H1 (cell line): Measurements from ENCODE around the gene FAM174A. TPM values are rescaled to one million over a fixed set of nuclear protein-coding genes. Genes with fewer than 3 reads are reported as not detected.

Source experiments
- CTCF ChIA-PET: fragments of 300-600 bp; sonication (Branson Sonifier 250); formaldehyde crosslinking; loops from one replicate; lab custom pipeline; 2021; ENCODE audit not compliant: partially characterized antibody; lab: Charles Lee
- POLR2A ChIA-PET: fragments of 300-600 bp; sonication (Branson Sonifier 250); formaldehyde crosslinking; loops from one replicate; lab custom pipeline; 2021; ENCODE audit warnings: inconsistent platforms; ENCODE audit not compliant: partially characterized antibody; lab: Charles Lee
- DNase-seq, 2 experiments: peaks; one replicate each; pipeline versions ENCODE4 v3.0.0 to v3.0.0-alpha.2; 2010 to 2022; ENCODE audit warnings: low spot score in 2 of 2, low read depth in 1 of 2, mixed read lengths in 1 of 2
- FAIRE-seq: peaks from 2 replicates; lab custom pipeline; 2011; peaks lifted over from hg19 to GRCh38; lab: Jason Lieb, UNC
- H2AFZ ChIP-seq: 2 replicates; pipeline ENCODE4 v1.8.1; 2012; ENCODE audit warnings: low read length, inconsistent platforms
- H2AK5ac ChIP-seq: 2 replicates; pipeline ENCODE4 v1.6.1; 2013; ENCODE audit warnings: low read depth, low read length
- H2BK120ac ChIP-seq: replicated peaks from 2 replicates; pipeline ENCODE3; 2013; ENCODE audit warnings: low read depth, low read length, inconsistent platforms
- H2BK12ac ChIP-seq: 2 replicates; pipeline ENCODE4 v1.6.1; 2013; ENCODE audit warnings: low read depth, low read length
- H2BK15ac ChIP-seq: 2 replicates; pipeline ENCODE4 v1.6.1; 2013; ENCODE audit warnings: low read length
- H2BK20ac ChIP-seq: 2 replicates; pipeline ENCODE4 v1.6.1; 2013; ENCODE audit warnings: low read length
- H2BK5ac ChIP-seq: 2 replicates; pipeline ENCODE4 v1.6.1; 2013; ENCODE audit warnings: low read depth, low read length
- H3K14ac ChIP-seq: 2 replicates; pipeline ENCODE4 v1.6.1; 2013; ENCODE audit warnings: inconsistent platforms; ENCODE audit not compliant: insufficient read length
- H3K18ac ChIP-seq: 2 replicates; pipeline ENCODE4 v1.6.1; 2013; ENCODE audit warnings: low read length; ENCODE audit errors: extremely low read depth
- H3K23ac ChIP-seq: 2 replicates; pipeline ENCODE4 v1.6.1; 2013; ENCODE audit warnings: inconsistent platforms; ENCODE audit not compliant: insufficient read length
- H3K23me2 ChIP-seq: 2 replicates; pipeline ENCODE4 v1.6.1; 2013; ENCODE audit warnings: low read depth, low read length
- H3K27ac ChIP-seq: 2 replicates; pipeline ENCODE4 v1.6.1; 2011; ENCODE audit warnings: low read depth, low read length, inconsistent platforms
- H3K27me3 ChIP-seq, 4 experiments: replicated peaks in 1 of 4; 1 replicate in 1 of 4; 2 replicates in 3 of 4; pipeline versions ENCODE4 v1.6.1 to v1.8.1; 2011 to 2013; ENCODE audit warnings: low read length in 3 of 4, mild to moderate bottlenecking in 3 of 4, inconsistent platforms in 2 of 4, mixed read lengths in 2 of 4, moderate library complexity in 1 of 4; ENCODE audit not compliant: control insufficient read depth in 3 of 4, insufficient read depth in 3 of 4; ENCODE audit errors: extremely low read depth in 1 of 4
- H3K36me3 ChIP-seq, 4 experiments: 2 replicates each; pipeline versions ENCODE4 v1.6.1 to v1.8.1; 2011 to 2013; ENCODE audit warnings: mild to moderate bottlenecking in 4 of 4, low read length in 3 of 4, moderate library complexity in 2 of 4, control low read depth in 1 of 4, inconsistent platforms in 1 of 4; ENCODE audit not compliant: insufficient read depth in 4 of 4, control insufficient read depth in 2 of 4
- H3K4ac ChIP-seq: replicated peaks from 2 replicates; pipeline ENCODE3; 2013; ENCODE audit warnings: low read length, low read depth, mixed read lengths, inconsistent platforms; ENCODE audit not compliant: insufficient read length
- H3K4me1 ChIP-seq, 4 experiments: replicated peaks in 1 of 4; 1 replicate in 1 of 4; 2 replicates in 3 of 4; pipeline versions ENCODE4 v1.6.1 to v1.8.1; 2011 to 2013; ENCODE audit warnings: low read length in 3 of 4, inconsistent platforms in 2 of 4, mixed read lengths in 1 of 4; ENCODE audit not compliant: insufficient read depth in 4 of 4, control insufficient read depth in 3 of 4
- H3K4me2 ChIP-seq, 2 experiments: 2 replicates each; pipeline versions ENCODE4 v1.6.1 to v1.8.1; 2011 to 2013; ENCODE audit warnings: low read depth in 2 of 2, low read length in 2 of 2, control low read depth in 1 of 2, inconsistent platforms in 1 of 2, mild to moderate bottlenecking in 1 of 2; ENCODE audit not compliant: insufficient read depth in 1 of 2
- H3K4me3 ChIP-seq, 4 experiments: fragments of 200-600, 300-600 bp in 1 of 4; sonication (generic), shearing (Covaris generic), sonication (Bioruptor Twin) in 1 of 4; 2 replicates each; pipeline versions ENCODE4 v1.5.1 to v1.8.1; 2011 to 2016; ENCODE audit warnings: low read length in 4 of 4, low read depth in 3 of 4, control low read depth in 2 of 4, inconsistent platforms in 2 of 4, mild to moderate bottlenecking in 2 of 4, mixed read lengths in 1 of 4, moderate library complexity in 1 of 4; ENCODE audit not compliant: insufficient read depth in 2 of 4; ENCODE audit errors: extremely low read depth in 1 of 4
- H3K56ac ChIP-seq: replicated peaks from 2 replicates; pipeline ENCODE3; 2013; ENCODE audit warnings: low read depth, mild to moderate bottlenecking, mixed read lengths, low read length, inconsistent platforms; ENCODE audit not compliant: insufficient read length
- H3K79me1 ChIP-seq: 2 replicates; pipeline ENCODE4 v1.6.1; 2013; ENCODE audit warnings: low read depth, low read length, control low read depth
- H3K79me2 ChIP-seq, 2 experiments: 2 replicates each; pipeline versions ENCODE4 v1.6.1 to v1.8.1; 2012 to 2013; ENCODE audit warnings: low read length in 2 of 2, mild to moderate bottlenecking in 2 of 2, inconsistent platforms in 1 of 2; ENCODE audit not compliant: insufficient read depth in 2 of 2, control insufficient read depth in 1 of 2
- H3K9ac ChIP-seq, 4 experiments: replicated peaks in 1 of 4; 1 replicate in 1 of 4; 2 replicates in 3 of 4; pipeline versions ENCODE4 v1.6.1 to v1.8.1; 2011 to 2013; ENCODE audit warnings: low read depth in 3 of 4, low read length in 3 of 4, control low read depth in 2 of 4, mild to moderate bottlenecking in 2 of 4, moderate library complexity in 2 of 4, inconsistent platforms in 1 of 4; ENCODE audit errors: extremely low read depth in 1 of 4
- H3K9me3 ChIP-seq, 2 experiments: 2 replicates each; pipeline versions ENCODE4 v1.6.1 to v1.8.1; 2012 to 2013; ENCODE audit warnings: mild to moderate bottlenecking in 2 of 2, moderate library complexity in 2 of 2, control low read depth in 1 of 2, inconsistent platforms in 1 of 2, low read depth in 1 of 2, low read length in 1 of 2, mixed read lengths in 1 of 2; ENCODE audit not compliant: insufficient read depth in 2 of 2
- H4K20me1 ChIP-seq, 2 experiments: replicated peaks in 1 of 2; 2 replicates each; pipeline versions ENCODE3 to v1.8.1; 2011 to 2013; ENCODE audit warnings: inconsistent platforms in 2 of 2, low read length in 2 of 2, mild to moderate bottlenecking in 1 of 2; ENCODE audit not compliant: insufficient read depth in 2 of 2, control insufficient read depth in 1 of 2
- H4K5ac ChIP-seq: 2 replicates; pipeline ENCODE4 v1.6.1; 2013; ENCODE audit warnings: low read length, low read depth, mixed read lengths, inconsistent platforms; ENCODE audit not compliant: insufficient read length
- H4K8ac ChIP-seq: 2 replicates; pipeline ENCODE4 v1.8.0; 2013; ENCODE audit warnings: mild to moderate bottlenecking, moderate library complexity, low read length, inconsistent platforms; ENCODE audit not compliant: insufficient read depth; ENCODE audit errors: extremely low read depth
- H4K91ac ChIP-seq: replicated peaks from 2 replicates; pipeline ENCODE3; 2013; ENCODE audit warnings: low read length, mixed read lengths, inconsistent platforms; ENCODE audit not compliant: insufficient read length
- KDM4A ChIP-seq: IDR thresholded peaks from one replicate; pipeline ENCODE4 v1.7.1; 2012; ENCODE audit warnings: low read depth, mild to moderate bottlenecking, moderate library complexity, low read length, inconsistent platforms; ENCODE audit not compliant: severe bottlenecking
- ZNF274 ChIP-seq: IDR thresholded peaks from 2 replicates; pipeline ENCODE4 v1.7.0; 2012; ENCODE audit warnings: low read length, borderline replicate concordance; ENCODE audit errors: extremely low read depth
- WGBS, 2 experiments: shearing (Covaris generic) in 1 of 2; methylation state at CpG; one replicate each; pipeline versions ENCODE4 v1.1.6 to v1.1.7; 2013 to 2015; ENCODE audit warnings: low lambda C conversion rate in 2 of 2, mixed read lengths in 2 of 2, inconsistent platforms in 1 of 2, low coverage in 1 of 2, missing lambda C conversion rate in 1 of 2; ENCODE audit not compliant: insufficient replicate concordance in 2 of 2, insufficient coverage in 1 of 2, insufficient read length in 1 of 2; ENCODE audit errors: extremely low coverage in 1 of 2, missing lambda C conversion rate in 1 of 2; 5-methylcytosine and 5-hydroxymethylcytosine counted together
- polyA plus RNA-seq, 7 experiments: library from polyadenylated mRNA; depleted of rRNA in 3 of 7; stranded (reverse) in 5 of 7; unstranded in 2 of 7; fragments of >200 nt in 5 of 7; fragments of 200-250 nt in 2 of 7; gene quantifications; 1 replicate in 5 of 7; 2 replicates in 1 of 7; 4 replicates in 1 of 7; pipeline versions ENCODE4 v1.2.1 to v1.2.3, GENCODE V29; 2011 to 2013; ENCODE audit warnings: missing spikeins in 2 of 7, mixed read lengths in 2 of 7
- total RNA-seq: library from RNA; stranded (reverse); fragmentation: NEBNext Ultra II Directional; extraction: Animal tissue kit (Norgen Biotek cat#: 25700); gene quantifications from 2 replicates; pipeline ENCODE4 v1.2.1, GENCODE V29; 2021

The FAM174A gene
- total and polyA plus RNA-seq, 2 of the 8 experiments (the other 6 are each of a cell fraction or from before 2014, with no cell fraction given), result 3.9 to 5.3 TPM

- H3K4me1 ChIP-seq, result no peaks in the 10 kb centered on the region
- FAIRE-seq (no peak), DNase-seq (no peak)
- no peaks in the 10 kb centered on the region for H4K20me1 ChIP-seq
- H3K23ac ChIP-seq, result no peak overlapping the region
- no peak overlapping the region for H2BK12ac ChIP-seq
- no peak overlapping the region for H4K5ac ChIP-seq
- H3K9ac ChIP-seq, result no peak overlapping the region
- no peak overlapping the region for H3K27ac ChIP-seq
- no peak overlapping the region for H3K14ac ChIP-seq
- no peak overlapping the region for H4K8ac ChIP-seq
- H2AK5ac ChIP-seq, result no peak overlapping the region
- H3K79me2 ChIP-seq, result no peaks in the 10 kb centered on the region
- H3K56ac ChIP-seq, result no peak overlapping the region
- no peak overlapping the region for H2AFZ ChIP-seq
- no peaks in the 10 kb centered on the region for H3K9me3 ChIP-seq
- no peak overlapping the region for H3K4ac ChIP-seq
- no peaks in the 10 kb centered on the region for H3K79me1 ChIP-seq
- no peak overlapping the region for H4K91ac ChIP-seq
- ChIA-PET POLR2A (no interaction called here), CTCF (no interaction called here)
- TF ChIP-seq KDM4A (no peak), ZNF274 (no peak)
- no peak overlapping the region for H2BK120ac ChIP-seq
- H2BK5ac ChIP-seq, result no peak overlapping the region
- no peak overlapping the region for H2BK15ac ChIP-seq
- no peaks in the 10 kb centered on the region for H3K36me3 ChIP-seq
- H3K4me3 ChIP-seq, result no peak overlapping the region
- no peak overlapping the region for H3K4me2 ChIP-seq
- 96% methylated on average over 3 of the region's 3 CpGs; no CpG with 5 or more reads in 1 of the 2 experiments for WGBS, 2 experiments
- no peak overlapping the region for H3K18ac ChIP-seq
- H2BK20ac ChIP-seq, result no peak overlapping the region
- no peaks in the 10 kb centered on the region for H3K23me2 ChIP-seq
- H3K27me3 ChIP-seq, result no peaks in the 10 kb centered on the region
These were observed 60.6 kb downstream of the FAM174A start for GRCh38 chr5:100595812-100596173.
